NCI-H1694 treated with DMSO at 0.1 percent for 48 hours (cell line): Measurements from ENCODE around the gene DAPK3.
"Not testable (repeated sequence)": the region's sequence is repeated elsewhere in the genome, so short reads cannot be mapped to it uniquely, and the experiment has no call there.

Experiments
- DNase-seq: peaks from one replicate; lab custom pipeline; 2025; lab: John Stamatoyannopoulos, UW

Gene DAPK3

GRCh38 chr19:4005436-4005835, 34.5 kb upstream of the DAPK3 start:
- DNase-seq = not testable (repeated sequence)

DNA sequence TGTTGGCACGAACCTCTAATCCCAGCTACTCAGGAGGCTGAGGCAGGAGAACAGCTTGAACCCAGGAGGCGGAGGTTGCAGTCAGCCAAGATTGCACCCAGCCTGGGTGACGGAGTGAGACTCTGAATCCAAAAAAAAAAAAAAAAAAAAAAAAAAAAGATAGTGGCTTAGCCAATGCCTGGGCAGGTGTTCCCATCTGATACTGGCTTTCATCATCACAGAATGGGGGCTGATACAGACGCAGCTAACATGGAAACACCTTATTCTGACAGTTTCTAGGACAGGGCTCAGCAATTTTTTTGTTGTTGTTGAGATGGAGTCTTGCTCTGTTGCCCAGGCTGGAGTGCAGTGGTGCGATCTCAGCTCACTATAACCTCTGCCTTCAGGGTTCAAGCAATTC, 29.9 kb upstream of the DAPK3 start:
- DNase-seq = not testable (repeated sequence)

DNA sequence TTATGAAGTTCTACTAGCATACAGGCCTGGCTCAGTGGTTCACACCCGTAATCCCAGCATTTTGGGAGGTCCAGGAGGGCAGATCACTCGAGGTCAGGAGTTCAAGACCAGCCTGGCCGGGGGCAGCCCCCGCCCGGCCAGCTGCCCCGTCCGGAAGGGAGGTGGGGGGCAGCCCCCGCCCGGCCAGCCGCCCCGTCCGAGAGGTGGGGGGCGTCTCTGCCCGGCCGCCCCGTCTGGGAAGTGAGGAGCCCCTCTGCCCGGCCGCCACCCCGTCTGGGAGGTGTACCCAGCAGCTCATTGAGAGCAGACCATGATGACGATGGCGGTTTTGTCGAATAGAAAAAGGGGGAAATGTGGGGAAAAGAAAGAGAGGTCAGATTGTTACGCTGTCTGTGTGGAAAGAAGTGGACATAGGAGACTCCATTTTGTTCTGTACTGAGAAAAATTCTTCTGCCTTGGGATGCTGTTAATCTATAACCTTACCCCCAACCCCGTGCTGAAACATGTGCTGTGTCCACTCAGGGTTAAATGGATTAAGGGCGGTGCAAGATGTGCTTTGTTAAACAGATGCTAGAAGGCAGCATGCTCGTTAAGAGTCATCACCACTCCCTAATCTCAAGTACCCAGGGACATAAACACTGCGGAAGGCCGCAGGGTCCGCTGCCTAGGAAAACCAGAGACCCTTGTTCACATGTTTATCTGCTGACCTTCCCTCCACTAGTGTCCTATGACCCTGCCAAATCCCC, 27.9 kb upstream of the DAPK3 start:
- not testable (repeated sequence) for DNase-seq

GRCh38 chr19:3995607-3996006, 24.7 kb upstream of the DAPK3 start:
- DNase-seq = no peak

GRCh38 chr19:3990815-3991117, 19.9 kb upstream of the DAPK3 start:
- no peak for DNase-seq

GRCh38 chr19:3987619-3988371, 16.9 kb upstream of the DAPK3 start:
- peak; percentile 79 for DNase-seq

DNA sequence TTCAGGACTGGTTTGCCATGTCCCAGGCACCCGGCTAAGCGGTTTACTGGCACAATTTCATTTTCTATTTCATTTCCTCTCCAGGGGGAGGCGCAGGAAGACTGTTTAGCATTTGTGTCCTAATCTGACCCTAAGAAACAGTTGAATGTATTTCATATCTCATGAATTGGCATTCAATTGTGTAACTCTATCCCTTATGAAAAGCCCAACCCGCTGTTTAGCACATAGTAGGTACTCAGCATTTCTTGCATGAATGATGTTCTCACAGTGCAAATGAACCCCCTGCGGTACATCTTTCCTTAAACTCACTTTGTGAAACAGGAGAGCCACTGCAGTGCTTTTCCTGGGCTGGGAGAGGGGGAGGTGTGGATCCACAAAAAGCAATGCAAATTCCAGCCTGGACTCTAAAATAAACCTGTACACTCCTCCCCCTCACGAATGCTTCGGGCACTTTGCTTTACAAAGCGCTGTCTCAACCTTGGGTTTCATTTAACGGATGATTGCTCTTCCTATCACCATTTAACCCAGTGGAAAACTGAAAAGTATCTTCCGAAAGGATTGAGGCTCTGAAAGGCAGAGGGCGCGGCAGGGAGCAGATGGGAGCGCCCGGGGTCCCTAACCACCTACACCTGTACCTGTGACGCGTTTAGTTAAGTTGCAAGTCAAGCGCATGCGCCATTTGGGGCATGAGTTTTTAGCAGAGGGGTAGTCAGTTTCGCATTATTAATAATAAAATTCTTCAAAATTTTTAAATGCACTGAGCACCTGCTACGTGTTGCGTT, 15.6 kb upstream of the DAPK3 start:
- peak; percentile 85 for DNase-seq

- DNase-seq = peak; percentile 55
Observed at GRCh38 chr19:3985643-3986259, 14.9 kb upstream of the DAPK3 start.

GRCh38 chr19:3984908-3985642, 14.2 kb upstream of the DAPK3 start, which contains the start of gene EEF2:
TSS of gene EEF2 (minus strand) at chr19:3985463. CDS start at chr19:3985380, 83 bp downstream.
- peak; percentile 72 for DNase-seq

- no peak for DNase-seq
Observed at GRCh38 chr19:3984584-3984907, 13.6 kb upstream of the DAPK3 start.

DNA sequence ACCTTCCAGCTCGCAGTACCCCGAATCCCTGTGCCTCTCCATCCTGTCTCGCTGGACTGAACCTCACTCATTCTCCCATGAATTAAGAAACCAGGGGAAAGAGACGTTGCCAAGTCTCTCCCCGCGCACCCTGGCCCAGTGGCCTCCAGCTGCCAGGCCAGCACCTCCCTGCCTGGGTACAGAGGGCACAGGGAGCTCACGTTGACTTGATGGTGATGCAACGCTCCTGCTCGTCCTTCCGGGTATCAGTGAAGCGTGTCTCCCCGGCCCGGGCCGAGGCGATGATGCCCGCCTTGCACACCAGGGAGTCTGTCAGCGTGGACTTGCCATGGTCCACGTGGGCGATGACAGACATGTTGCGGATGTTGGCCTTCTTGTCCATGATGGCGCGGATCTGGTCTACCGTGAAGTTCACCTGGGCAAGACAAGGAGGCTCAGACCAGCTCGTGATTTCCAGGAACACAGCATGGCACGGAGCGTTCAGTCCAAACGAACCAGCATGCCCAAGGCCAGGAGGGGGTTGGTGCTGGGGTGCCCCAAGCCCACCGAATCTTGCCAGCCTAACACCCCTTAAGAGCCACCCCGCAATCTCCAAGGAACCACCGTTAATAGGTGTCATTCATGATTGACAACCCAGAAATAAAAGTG, 13.2 kb upstream of the DAPK3 start:
- no peak for DNase-seq

- DNase-seq = no peak
Observed at GRCh38 chr19:3983542-3983914, 12.6 kb upstream of the DAPK3 start.

GRCh38 chr19:3982701-3983541, 12.0 kb upstream of the DAPK3 start:
- DNase-seq = no peak

DNA sequence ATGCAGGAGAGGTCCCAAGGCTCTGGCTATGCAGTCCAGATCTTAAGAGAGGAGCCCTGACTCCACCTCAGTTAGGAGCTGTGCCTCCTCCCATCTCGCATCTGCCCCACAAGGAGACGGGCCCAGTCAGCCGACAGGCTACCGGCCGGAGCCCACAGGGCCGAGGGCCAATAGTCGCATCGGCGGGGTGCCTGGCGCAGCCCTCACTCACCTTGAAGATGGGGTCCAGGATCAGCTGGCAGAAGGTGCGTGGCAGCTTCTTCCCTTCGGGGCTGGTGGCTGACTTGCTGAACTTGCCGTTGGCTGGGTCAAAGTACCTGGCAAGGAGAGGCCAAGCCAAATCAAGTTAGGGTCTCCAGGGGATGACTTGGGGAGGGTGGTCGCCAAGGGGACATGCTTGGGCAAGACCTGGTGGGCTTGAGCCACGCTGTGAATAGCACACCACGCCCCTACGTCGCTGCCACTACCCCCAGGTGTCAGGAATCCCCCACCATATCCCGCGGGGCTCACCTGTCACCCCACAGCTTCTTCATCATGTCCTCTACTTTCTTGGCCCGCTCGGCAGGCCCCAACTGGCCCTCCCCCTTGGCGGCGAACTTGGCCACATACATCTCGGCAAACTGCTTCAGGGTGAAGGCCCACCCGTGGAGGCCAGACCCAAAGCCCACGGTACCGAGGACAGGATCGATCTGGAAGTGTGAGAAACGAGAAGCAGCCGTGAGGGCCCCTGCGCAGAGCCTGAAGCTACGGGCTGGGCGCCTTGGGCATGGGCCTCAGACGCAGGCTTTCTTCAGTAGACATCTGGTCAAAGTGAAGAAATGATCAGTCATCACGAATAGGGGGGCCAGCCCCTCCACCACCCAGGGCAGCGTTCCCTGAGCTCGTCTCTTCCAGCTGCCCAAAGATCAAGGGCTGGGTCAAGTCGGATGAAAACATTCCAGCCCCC, 11.1 kb upstream of the DAPK3 start:
- DNase-seq = no peak

DNA sequence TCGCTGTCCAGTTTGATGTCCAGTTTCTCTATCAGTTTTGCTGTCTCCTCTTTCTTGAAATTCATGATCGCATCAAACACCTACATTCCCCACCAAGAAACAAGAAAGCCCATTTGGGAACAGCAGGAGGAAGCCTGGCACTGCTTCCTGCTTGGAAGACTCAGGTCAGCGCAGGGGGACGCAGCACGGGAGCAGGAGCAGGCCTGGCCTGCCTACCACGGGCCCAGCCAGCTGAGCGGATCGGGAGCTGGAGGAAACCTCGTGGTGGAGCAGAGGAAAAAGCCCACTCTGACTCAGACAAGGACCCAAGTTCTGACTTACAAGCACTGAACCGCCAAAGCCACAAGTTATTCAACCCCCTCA, 10.5 kb upstream of the DAPK3 start:
- DNase-seq = no peak

GRCh38 chr19:3980353-3981251, 9.7 kb upstream of the DAPK3 start:
- no peak for DNase-seq

DNA sequence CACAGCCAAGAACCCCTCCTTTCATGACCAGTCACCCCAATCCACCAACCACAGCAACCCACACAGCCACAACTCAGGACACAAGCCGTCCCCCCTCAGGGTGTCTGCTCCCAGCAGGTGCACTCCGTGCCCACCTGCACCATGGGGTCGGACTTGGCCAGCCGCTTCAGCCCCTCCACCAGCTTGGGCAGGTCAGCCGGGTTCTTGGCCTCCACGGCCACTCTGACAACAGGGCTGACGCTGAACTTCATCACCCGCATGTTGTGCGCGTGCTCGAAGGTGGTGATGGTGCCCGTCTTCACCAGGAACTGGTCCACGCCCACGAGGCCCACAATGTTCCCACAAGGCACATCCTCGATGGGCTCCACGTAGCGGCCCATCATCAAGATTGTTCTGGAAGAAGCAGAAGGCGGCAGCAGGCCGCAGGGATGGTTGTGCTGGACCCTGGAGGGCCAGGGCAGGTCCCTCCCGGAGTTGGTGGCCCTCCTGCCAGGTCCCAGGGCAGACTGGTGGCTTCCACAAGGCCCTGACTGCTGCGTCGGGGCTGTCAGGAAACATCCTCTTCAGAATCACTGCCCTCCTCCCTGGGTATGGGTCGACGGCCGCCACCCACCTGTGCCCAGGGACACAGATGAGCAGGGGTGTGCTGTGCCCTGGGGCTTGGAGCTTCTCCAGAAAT, 8.9 kb upstream of the DAPK3 start:
- no peak for DNase-seq

GRCh38 chr19:3979289-3979673, 8.4 kb upstream of the DAPK3 start:
- no peak for DNase-seq
